MG63 (cell line): ENCODE results near the gene KLHL36. TPM values are rescaled to one million over a fixed set of nuclear protein-coding genes. Genes with fewer than 3 reads are reported as not detected.
"Not testable (repeated sequence)": the region's sequence is repeated elsewhere in the genome, so short reads cannot be mapped to it uniquely, and the experiment has no call there.

Experiments used
- DNase-seq: peaks from one replicate; pipeline ENCODE4 v3.0.0-alpha.2; 2020
- H3K27me3 ChIP-seq: fragments of 250-450 bp; sonication (Bioruptor Pico); 2 replicates; pipeline ENCODE4 v1.5.1; 2020; ENCODE audit warnings: mild to moderate bottlenecking, moderate library complexity
- H3K36me3 ChIP-seq: fragments of 250-450 bp; sonication (Bioruptor Pico); 2 replicates; pipeline ENCODE4 v1.5.1; 2020; ENCODE audit warnings: mild to moderate bottlenecking, moderate library complexity
- H3K4me3 ChIP-seq: fragments of 250-450 bp; sonication (Bioruptor Pico); 2 replicates; pipeline ENCODE4 v1.5.1; 2020; ENCODE audit warnings: mild to moderate bottlenecking, moderate library complexity
- H3K9me3 ChIP-seq: fragments of 250-450 bp; sonication (Bioruptor Pico); 2 replicates; pipeline ENCODE4 v1.5.1; 2020; ENCODE audit warnings: mild to moderate bottlenecking, moderate library complexity
- total RNA-seq: library from RNA; depleted of rRNA; stranded (reverse); fragments of >200 nt; shearing (Covaris generic); gene quantifications from 2 replicates; pipeline ENCODE4 v1.2.3, GENCODE V29; 2014; ENCODE audit warnings: low replicate concordance

KLHL36 gene
- total RNA-seq, 1 experiment from 2014 or later = 20.5 TPM

DNA sequence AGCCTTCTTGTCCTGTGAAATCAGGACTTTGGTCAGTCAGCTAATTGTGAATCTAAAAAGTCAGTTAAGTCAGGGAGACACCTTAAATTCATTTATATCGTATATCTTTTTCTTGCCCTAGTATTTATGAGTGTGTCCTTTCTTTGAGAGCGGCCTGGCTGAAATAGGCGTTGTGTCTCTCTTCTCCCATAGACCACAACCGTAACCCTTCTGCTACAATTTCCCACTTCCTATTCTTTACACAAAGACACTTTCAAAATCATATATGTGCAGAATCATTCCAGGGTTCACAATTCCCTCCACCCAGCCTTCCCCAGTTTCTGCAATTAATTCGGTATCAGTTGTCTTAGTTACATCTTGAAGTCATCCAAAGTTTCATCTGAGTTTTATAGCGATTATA lies 16.4 kb upstream of the KLHL36 start:
- DNase-seq = no peak
- Histone ChIP-seq H3K4me3 (no peak overlapping the region), H3K27me3 (no peaks in the 10 kb centered on the region), H3K36me3 (no peaks in the 10 kb centered on the region), H3K9me3 (no peaks in the 10 kb centered on the region)

DNA sequence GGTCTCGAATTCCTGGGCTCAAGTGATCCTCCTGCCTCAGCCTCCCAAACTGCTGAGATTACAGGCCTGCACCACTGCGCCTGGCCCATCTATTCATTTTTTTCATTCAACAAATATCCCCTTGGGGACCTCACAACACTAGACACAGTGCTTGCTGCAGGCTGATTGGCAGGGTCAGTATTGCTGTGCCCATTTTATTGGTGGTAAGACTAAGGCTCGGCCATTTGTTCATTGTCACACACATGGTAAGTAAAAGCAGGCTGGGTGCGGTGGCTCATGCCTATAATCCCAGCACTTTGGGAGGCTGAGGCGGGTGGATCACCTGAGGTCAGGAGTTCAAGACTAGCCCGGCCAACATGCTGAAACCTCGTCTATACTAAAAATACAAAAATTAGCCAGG lies 15.4 kb upstream of the KLHL36 start:
- not testable (repeated sequence) for H3K4me3 ChIP-seq

DNA sequence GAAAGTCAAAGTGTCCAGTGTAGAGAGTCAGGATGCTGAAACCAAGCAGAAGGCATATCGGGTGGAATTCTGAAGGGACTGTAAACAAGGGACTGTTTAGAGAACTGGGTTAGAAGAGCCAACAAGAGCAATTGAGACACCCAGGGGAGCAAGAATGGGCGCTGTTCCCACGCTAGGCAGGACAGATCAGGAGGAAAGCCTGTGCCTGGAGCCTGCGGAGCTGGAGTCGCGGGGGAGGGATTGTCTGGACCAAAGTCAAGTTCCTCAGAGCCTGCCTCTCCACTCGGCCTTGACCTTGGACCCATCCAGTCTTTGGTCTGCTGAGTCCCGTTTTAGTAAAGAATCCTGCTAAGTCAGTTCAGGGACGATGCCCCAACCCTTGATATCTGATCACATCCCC lies 14.7 kb upstream of the KLHL36 start:
- Histone ChIP-seq H3K9me3 (no peaks in the 10 kb centered on the region), H3K4me3 (no peak overlapping the region), H3K36me3 (no peaks in the 10 kb centered on the region), H3K27me3 (no peaks in the 10 kb centered on the region)
- DNase-seq = no peak

More for the DNA sequence above, 15.4 kb upstream of the KLHL36 start:
- not testable (repeated sequence) for H3K36me3 ChIP-seq, H3K27me3 ChIP-seq, DNase-seq, H3K9me3 ChIP-seq

DNA sequence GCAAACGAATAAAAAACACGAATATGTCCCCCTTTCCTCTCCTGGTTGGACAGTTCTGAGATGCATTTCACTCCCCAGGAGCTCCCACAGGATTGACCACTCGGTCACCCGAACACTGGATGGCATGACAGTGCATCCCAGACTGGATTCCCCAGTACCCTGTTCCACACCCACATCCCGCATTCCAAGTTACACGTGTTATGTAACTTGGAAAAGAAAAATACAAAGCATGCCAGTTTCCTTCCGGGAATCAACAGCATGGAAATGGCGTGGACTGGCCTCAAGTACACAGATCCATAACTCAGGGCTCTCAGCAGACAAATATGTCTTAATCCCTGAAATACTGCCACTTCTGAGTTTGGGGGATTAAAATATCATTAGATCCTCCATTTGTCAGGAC lies 12.6 kb upstream of the KLHL36 start:
- no peaks in the 10 kb centered on the region for H3K36me3 ChIP-seq
- no peak for DNase-seq
- H3K4me3 ChIP-seq = no peak overlapping the region
- no peaks in the 10 kb centered on the region for H3K27me3 ChIP-seq
- H3K9me3 ChIP-seq = no peaks in the 10 kb centered on the region

DNA sequence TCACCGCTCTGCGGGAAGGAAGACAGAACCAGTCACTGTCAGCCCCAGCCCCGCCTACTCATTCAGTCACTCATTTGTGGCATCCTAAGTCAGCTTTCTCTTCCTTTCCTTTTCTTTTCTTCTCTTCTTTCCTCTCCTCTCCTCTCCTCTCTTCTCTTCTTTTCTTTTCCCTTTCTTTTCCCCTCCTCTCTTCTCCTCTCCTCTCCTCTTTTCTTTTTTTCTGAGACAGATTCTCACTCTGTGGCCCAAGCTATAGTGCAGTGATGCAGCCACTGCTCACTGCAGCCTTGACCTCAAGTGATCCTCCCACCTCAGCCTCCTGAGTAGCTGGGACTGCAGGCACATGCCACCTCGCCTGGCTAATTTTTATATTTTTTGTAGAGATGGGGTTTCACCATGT lies 10.6 kb upstream of the KLHL36 start:
- no peak for DNase-seq
- Histone ChIP-seq H3K4me3 (no peak overlapping the region), H3K9me3 (no peaks in the 10 kb centered on the region), H3K36me3 (no peaks in the 10 kb centered on the region), H3K27me3 (no peaks in the 10 kb centered on the region)

DNA sequence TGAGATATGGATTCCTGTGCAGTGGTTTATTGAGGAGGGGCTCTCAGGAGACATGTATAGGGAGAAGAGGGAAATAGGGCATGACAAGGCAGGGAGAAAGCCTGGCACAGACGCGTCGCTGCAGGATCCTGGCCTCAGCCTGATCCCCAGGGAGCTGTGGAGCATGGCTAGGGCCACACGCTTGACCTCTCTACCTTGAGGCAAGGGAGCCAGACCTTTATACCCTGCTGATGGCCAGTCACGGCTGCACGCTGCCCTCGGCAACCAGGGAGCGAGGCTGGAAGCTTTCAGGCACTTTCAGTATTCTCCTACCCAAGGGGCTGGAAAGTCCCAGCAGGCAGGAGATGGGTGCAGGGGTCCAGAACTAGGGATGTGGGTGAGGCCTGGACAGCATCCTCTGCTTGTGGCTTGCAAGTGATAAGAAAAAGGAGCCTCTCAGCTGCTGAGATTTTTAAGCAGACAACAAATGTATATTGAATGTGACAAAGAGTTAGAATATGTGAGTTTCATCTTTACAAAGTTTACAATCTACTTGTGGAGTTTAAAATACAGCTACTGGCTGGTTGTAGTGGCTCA lies 10.0 kb upstream of the KLHL36 start:
- no peak for DNase-seq
- H3K27me3 ChIP-seq = no peaks in the 10 kb centered on the region
- no peak overlapping the region for H3K4me3 ChIP-seq
- no peaks in the 10 kb centered on the region for H3K9me3 ChIP-seq
- no peaks in the 10 kb centered on the region for H3K36me3 ChIP-seq

DNA sequence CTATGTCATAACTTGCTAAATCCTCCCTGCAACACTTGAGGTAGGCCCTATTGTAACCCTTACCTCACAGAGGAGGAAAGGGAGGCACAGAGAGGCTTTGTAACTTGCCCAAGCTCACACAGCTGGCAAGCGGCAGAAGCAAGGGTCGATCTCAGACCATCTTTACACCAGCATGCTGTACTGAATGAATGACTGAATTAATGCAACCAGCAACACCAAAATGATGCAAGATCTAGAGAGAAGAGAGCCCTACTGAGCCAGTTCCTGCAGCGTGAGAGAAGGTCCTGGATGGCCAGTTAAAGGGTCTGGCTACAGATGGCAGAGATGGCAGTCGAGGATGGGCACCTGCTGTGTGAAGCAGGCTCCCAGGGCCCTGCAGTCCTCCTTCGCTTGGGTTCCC lies 8.2 kb upstream of the KLHL36 start:
- H3K9me3 ChIP-seq = no peaks in the 10 kb centered on the region
- no peaks in the 10 kb centered on the region for H3K36me3 ChIP-seq
- no peak overlapping the region for H3K4me3 ChIP-seq
- no peaks in the 10 kb centered on the region for H3K27me3 ChIP-seq
- no peak for DNase-seq

DNA sequence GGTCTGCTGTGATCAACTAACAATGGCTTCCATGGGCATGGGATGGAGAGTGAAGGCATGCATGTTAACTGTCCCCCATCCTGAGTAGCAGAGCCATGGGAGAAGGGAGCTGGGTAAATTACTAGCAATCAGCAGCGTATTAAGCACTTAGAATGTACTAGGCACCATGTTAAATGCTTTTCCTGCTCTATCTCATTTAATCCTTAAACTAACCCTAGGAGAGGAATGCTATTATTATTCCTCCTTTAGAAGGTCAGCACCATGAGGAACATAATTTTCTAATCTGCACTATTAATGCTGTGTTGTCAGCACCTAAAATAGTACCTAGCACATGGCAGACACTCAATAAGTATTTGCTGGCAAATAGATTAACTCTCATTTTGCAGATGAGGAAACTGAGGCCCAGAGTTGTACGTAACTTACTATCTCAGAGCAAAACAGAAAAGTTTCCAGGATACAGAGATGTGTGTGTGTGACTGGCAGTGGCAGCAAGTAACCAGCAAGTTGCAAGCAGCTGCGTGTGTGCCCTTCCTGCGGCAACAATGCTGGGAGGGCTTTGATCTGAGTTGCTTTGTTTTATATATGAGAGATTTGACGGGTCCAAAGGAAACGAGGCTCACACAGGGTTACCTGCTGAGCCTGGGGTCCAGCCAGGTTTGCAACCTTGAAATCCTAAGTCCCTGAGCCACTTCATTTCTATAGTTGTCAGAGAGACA lies 6.5 kb upstream of the KLHL36 start:
- no peak overlapping the region for H3K4me3 ChIP-seq
- H3K36me3 ChIP-seq = no peaks in the 10 kb centered on the region
- no peaks in the 10 kb centered on the region for H3K27me3 ChIP-seq
- no peaks in the 10 kb centered on the region for H3K9me3 ChIP-seq
- DNase-seq = no peak

DNA sequence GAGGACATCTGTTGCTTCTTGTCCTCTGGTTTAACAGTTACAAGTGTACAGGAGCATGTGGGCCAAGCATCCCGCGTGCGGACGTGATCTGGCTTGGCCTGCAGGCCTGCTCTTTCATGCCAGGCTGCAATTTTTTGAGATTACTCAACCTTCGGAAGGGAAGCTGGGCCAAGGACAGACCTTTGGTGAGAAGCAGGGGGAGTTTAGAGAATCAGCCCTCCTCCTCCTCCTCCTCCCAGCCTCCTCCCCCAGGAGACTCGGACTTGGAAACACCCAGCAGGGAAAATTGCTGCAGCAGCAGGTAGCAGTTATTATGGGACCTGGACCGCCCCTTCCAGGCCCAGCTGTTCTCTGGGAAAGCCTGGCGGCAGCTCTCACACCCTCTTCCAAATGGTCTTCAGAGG lies 5.1 kb upstream of the KLHL36 start:
- Histone ChIP-seq H3K36me3 (no peaks in the 10 kb centered on the region), H3K9me3 (no peaks in the 10 kb centered on the region), H3K4me3 (no peak overlapping the region), H3K27me3 (no peaks in the 10 kb centered on the region)
- peak; percentile 87 for DNase-seq

DNA sequence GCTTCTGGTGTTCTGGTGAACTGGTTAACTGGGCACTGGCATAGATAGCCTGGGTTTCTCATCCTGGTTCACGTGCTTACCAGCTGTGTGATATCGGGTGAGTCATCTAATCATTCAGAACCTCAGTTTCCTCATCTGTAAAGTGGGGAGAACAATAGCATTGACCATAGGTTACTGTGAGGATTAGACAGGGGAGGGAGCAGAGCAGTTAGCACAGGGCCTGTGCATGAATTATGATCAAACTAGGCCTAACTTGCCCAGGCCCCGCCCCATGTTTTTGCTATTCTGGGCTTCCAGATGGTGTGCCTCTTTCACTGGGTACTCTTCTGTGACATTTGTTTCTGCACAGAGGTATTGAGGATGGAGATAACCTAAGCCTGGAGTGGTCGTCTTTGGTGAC lies 4.6 kb upstream of the KLHL36 start:
- Histone ChIP-seq H3K36me3 (no peaks in the 10 kb centered on the region), H3K27me3 (no peaks in the 10 kb centered on the region), H3K9me3 (no peaks in the 10 kb centered on the region), H3K4me3 (no peak overlapping the region)
- DNase-seq = peak; percentile 20

DNA sequence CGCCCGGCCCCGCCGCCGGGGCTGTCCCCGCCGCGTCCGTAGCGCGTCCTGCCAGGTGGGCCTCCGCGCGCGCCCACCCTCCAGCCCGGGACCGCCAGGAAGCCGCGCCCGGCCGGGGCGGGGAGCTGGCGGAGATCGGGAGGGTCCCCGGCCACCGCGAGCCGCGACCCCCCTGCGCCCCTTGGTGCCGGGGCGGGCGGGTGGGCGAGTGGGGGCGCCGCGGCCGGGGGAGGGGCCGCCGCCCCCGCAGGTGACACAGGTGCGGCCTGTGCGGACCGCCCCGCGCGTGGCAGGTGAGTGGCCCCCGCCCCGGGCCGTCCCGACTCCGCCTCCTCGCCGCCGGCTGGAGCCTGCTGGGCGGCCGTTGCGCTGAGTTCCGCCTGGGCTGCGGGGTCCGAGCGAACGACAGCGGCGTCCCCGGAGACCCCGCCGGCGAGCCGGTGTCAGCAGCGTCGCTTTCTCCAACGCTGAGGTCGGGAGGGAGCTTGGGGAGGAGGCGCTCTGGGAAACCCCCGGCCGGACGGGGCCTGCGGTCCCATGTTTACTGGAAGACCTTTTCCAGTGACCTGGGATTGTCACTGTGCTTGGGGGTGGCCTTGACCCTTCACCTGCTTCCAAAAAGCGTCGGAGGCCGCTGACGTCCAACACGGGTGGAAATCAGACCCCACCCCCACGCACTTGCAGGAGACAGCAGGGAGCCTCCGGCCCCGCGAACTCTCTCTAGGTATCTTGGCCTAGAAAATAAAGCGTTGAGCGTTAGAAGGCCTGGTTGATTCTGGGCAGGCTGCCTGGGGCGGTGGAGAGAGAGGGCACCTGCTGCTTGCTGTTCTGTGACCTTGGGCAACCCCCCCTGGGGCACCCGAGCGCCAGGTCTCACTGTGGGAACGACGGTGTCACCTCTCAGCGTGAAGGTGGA lies 542 bp downstream of the KLHL36 start:
- peak; percentile 5 for DNase-seq

DNA sequence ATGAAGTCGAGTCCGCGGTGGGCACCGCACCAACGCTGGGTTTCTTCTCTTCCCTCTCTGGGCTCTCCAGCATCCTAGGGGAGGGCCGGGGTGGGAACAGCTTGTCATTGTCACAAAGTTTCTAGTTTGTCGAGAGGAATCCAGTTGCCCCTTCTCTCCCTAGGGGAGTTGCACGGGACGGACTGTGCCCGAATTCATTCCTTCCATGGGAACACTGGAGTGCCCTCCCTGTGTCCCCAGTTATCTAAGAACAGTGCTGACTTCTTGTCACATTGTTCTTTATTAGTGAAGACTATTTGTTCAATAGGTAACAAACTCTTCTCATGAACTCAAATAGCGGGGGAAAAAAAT lies 1.2 kb downstream of the KLHL36 start:
- no peaks in the 10 kb centered on the region; the same call in 1 of the 2 replicates for H3K36me3 ChIP-seq
- H3K27me3 ChIP-seq = no peaks in the 10 kb centered on the region
- H3K4me3 ChIP-seq = peak overlapping the region; percentile 50

More for the DNA sequence above, 542 bp downstream of the KLHL36 start:
- Histone ChIP-seq H3K4me3 (peak overlapping the region; percentile 50), H3K9me3 (no peaks in the 10 kb centered on the region), H3K36me3 (no peaks in the 10 kb centered on the region; the same call in 1 of the 2 replicates), H3K27me3 (no peaks in the 10 kb centered on the region)

DNA sequence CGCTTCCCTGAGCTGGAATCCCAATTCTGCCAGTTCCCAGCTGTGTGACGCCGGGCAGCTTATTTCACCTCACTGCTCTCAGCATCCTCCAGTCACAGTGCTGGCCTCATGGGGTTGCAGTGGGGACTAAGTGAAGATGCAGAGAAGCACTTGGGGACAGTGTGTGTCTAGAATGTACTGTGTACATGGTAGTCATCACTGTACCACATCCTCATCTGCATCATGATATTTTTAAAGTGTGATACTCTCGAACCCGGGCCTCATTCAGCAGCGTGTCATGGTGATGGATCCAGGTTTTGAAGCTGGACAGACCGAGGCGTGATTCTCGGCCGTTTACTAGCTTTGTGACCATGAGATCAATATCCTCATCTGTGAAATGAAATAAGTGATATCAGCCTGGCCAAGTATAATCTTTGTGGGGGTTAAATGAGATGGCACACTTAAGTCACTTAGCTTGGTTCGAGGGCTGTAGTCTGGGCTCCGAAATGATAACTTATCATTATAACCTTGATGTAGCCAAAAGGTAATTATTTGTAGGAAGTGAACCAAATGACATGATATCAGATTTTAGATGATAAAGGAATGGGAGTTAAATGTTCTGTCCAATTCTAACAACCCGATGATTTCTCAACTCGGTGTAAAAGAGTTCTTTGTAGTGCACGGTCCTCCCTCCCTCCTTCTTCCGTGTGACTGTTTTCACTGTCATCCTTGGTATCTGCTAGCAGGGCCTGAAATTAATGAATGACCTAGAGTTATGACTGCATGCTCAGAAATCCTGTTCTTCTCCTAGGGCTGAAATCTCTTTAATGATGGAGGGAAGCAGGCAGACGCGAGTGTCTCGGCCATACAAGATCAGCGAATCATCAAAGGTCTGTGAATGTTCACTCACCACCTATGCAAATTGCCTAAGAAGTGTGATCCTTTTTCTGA lies 2.0 kb downstream of the KLHL36 start:
- Histone ChIP-seq H3K27me3 (no peaks in the 10 kb centered on the region), H3K4me3 (no peak overlapping the region), H3K9me3 (no peaks in the 10 kb centered on the region), H3K36me3 (no peaks in the 10 kb centered on the region; the same call in 1 of the 2 replicates)
- DNase-seq = no peak

More for the DNA sequence above, 1.2 kb downstream of the KLHL36 start:
- no peak for DNase-seq
- H3K9me3 ChIP-seq = no peaks in the 10 kb centered on the region

DNA sequence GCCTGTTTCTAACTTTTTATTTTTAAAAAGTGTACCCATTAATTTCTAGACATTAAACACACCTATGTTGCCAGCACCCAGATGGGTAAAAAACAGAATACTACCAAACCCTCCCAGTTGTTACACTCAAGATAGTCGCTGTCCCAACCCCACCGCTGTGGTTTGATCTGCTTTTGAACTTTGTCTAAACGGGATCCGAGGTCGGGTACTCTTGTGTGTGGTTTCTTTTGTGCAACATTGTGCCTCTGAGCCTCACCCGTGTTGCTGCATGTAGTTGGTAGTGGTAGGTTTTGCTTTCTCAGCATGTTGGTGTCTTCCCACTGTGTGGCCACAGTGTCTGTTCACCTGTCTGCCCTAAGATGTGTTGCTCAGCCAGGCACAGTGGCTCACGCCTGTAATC lies 4.3 kb downstream of the KLHL36 start:
- Histone ChIP-seq H3K36me3 (no peaks in the 10 kb centered on the region; the same call in none of the 2 replicates), H3K4me3 (no peak overlapping the region), H3K9me3 (no peaks in the 10 kb centered on the region), H3K27me3 (no peaks in the 10 kb centered on the region)
- no peak for DNase-seq

DNA sequence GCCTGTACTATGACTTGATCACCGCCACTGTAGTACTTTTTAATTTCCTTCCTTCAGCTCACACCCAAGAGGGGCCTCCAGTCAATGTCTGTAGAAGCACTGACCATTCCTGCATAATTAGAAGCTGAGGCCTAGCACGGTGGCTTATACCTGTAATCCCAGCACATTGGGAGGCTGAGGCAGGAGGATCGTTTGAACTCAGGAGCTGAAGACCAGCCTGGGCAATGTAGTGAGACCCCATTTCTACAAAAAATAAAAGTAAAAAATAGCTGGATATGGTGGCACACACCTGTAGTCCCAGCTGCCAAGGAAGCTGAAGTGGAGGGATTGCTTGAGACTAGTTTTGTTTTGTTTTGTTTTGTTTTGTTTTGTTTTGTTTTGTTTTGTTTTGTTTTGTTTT lies 5.9 kb downstream of the KLHL36 start:
- no peaks in the 10 kb centered on the region for H3K27me3 ChIP-seq
- no peaks in the 10 kb centered on the region; the same call in none of the 2 replicates for H3K36me3 ChIP-seq
- no peak for DNase-seq
- no peak overlapping the region for H3K4me3 ChIP-seq
- no peaks in the 10 kb centered on the region for H3K9me3 ChIP-seq

DNA sequence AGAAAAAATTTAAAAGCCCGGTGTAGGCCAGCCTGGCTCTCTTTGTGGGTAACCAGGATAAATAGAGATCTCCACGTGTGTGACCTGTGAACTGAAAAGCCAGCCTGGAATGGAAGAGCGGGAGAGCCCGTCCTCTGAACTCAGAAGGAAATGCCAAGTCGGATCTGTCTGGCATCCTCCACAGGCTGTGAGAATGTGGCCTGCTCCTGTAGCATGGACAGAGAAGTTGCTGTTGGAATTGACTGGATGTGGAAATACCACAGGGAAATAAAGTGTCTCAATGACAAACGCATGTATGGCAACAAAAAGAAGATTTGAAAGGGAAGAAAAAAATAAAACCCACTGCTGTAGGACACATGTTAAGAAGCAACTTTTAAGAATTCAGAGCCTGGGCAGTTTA lies 6.7 kb downstream of the KLHL36 start:
- no peaks in the 10 kb centered on the region; the same call in none of the 2 replicates for H3K36me3 ChIP-seq
- H3K9me3 ChIP-seq = no peaks in the 10 kb centered on the region
- H3K27me3 ChIP-seq = no peaks in the 10 kb centered on the region
- no peak overlapping the region for H3K4me3 ChIP-seq
- no peak for DNase-seq
